NCI-H748 (cell line): ENCODE measurements around the gene VWA7.
"Not testable (repeated sequence)": the region's sequence is repeated elsewhere in the genome, so short reads cannot be mapped to it uniquely, and the experiment has no call there.

Experiments used
- DNase-seq: peaks from one replicate; lab custom pipeline; 2025; ENCODE audit not compliant: unreplicated experiment; lab: John Stamatoyannopoulos, UW

Gene VWA7

GRCh38 chr6:31805939-31806469, 28.9 kb upstream of the VWA7 start:
- peak; percentile 52 for DNase-seq

- DNase-seq = not testable (repeated sequence)
Observed at GRCh38 chr6:31801031-31801927, 24.2 kb upstream of the VWA7 start.

GRCh38 chr6:31799781-31800180, 22.7 kb upstream of the VWA7 start:
- DNase-seq = no peak

DNA sequence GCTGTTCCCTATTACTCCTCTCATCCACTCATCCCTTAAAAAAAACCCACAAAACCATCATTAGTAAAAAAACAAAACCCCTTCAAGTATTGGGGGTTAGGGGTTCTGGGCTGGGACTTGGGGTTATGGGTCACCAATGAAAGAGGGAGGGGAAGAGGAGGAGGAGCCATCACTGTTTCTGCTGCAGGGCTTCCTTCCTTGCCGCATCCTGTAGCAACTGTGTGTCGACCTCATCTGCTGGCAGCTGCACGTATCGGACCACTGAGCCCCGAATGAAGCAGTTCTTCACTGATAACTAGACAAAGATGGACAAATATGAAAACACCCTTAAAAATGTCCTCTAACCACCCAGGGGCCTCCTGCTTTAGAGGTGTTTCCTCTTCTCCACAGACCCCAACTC, 20.5 kb upstream of the VWA7 start:
- no peak for DNase-seq

DNA sequence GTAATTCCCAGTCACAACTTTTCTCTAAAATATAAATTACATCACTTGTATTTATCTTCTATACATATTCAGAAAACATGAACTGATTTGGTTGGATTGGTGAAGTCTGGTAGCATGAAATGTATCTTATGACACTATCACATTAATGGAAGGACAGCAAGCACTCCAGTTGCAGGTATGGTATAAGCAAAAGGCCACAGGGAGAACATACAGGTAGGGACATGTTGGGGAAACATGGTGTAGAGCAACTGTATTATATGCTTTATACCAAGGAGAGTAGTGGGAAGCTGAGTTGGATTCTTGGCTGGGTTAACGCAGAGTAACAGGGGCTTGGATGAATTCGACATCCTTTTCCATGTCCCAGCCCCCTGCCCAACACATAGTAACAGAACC, 19.9 kb upstream of the VWA7 start:
- no peak for DNase-seq

- DNase-seq = peak; percentile 96
Observed at GRCh38 chr6:31795616-31796298, 18.6 kb upstream of the VWA7 start, which contains the start of gene VARS1. Gene VARS1 (minus strand): TSS chr6:31795752. CDS start chr6:31795217, 535 bp downstream.

- peak; percentile 54 for DNase-seq
Observed at GRCh38 chr6:31794866-31795615, 17.9 kb upstream of the VWA7 start.

DNA sequence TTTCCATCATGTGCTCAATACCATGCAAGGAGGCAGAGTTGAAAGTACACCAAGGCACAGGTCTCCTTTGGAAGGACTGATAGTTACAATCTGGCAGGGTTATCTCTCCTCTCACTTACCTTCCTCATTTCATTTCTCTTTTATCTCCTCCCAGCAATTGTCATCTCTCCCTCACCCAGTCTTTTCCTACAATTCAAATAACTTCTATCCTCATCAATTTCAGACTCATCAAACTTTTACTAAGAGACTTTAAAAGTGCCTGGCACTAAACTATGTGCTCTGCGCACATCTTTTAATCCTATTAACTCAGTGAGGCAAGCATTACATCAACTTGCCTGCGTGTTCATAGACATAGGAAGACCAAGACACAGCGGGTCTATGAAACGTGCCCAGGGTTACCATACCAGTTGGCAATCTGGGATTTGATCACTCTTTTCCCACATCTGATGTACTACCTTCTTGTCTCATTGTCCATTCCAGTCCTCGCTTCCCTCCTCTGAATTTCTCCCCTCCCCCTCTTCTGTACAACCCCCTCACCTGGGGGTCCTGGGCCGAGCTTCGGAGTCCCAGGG, 17.3 kb upstream of the VWA7 start:
- peak; percentile 39 for DNase-seq

- DNase-seq = not testable (repeated sequence)
Observed at GRCh38 chr6:31793927-31794245, 16.8 kb upstream of the VWA7 start.

GRCh38 chr6:31792761-31793171, 15.6 kb upstream of the VWA7 start:
- DNase-seq = no peak

DNA sequence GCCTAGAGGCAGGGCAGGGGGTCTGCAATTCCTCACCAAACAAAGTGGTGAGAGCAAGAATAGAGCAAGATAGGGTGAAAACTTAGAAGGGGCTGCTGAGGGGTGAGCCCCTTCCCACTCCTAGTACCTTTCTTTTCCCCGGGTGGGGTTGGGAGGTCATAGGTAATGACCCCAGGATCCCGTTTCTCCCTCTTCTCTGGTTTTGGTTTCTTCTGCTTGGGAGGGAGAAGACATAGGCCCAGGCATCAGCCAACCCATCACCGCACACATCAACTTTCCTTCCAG, 14.9 kb upstream of the VWA7 start:
- DNase-seq = no peak

DNA sequence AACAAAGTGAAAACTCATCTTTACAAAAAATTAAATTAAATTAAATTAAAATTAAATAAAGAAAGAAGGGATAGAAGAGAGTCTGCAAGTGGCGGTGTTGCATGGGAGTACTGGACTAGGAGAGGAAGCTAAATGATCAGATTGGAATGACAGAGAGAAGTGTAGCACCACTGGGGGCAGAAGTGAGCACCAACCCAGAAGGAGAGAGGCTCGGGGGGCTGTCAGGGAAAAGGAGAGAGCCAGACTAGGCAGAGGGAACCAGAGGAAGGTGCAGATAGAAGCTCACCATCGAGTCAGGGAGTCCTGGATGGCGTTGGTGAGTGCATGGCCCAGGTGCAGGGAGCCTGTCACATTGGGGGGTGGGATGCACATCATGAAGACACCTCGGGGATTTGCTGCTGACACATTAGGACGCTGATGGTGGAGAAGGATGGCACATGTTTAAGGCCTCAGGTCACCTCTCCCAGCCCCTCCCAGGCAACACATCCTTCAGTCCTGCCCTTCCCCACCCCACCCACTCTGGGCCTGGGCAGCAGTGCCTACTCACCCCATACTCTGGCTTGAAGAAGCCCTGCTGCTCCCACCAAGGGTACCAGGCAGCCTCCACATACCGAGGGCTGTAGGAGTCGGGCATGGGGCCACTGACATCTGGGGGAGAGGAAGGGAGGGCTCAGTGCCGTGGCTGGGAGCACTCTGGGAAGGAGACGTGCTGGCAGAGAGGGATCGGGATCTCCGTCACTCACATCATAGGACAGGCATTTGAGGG, 14.4 kb upstream of the VWA7 start:
- DNase-seq = peak; percentile 60

GRCh38 chr6:31785475-31785874, 8.3 kb upstream of the VWA7 start:
- DNase-seq = no peak

DNA sequence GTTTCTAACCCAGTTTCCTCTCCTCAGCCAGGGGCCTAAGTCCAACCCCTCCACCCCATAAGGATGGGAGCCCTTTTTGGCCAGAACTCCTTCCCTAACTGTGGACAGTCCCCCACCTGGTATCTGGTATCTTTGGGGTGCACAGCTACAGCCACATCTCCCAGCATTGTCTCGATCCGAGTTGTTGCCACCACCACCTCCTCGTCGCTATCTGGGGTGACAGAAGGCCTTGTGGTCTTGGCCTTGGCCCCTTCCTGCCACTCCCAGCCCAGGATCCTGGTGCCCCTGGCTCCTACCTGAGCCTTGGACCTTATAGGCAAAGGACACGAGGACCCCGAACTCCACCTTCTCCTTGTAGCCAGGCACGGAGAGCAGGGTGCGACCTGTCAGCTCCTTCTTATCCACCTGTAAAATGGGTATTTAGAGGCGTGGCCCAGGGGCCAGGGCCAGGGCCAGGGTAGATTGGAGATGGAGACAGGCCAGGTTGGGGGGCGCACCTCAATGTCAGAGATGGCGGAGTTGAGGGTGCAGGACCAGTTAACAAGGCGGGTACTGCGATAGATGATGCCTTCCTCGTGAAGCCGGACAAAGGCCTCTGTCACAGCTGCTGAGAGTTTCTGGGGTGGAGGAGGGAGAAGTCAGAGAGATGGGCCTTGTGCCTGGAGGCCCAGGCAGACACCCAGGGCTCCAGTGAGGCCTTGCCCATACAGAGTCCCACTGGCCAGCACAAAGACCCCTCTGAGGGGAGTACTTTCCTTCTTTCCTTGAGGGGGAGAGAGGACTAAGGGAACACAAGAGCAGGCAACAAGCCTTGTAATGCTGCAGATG, 7.2 kb upstream of the VWA7 start:
- DNase-seq = no peak

- DNase-seq = no peak
Observed at GRCh38 chr6:31782126-31782855, 5.2 kb upstream of the VWA7 start.

- DNase-seq = no peak
Observed at GRCh38 chr6:31781244-31782125, 4.4 kb upstream of the VWA7 start.

DNA sequence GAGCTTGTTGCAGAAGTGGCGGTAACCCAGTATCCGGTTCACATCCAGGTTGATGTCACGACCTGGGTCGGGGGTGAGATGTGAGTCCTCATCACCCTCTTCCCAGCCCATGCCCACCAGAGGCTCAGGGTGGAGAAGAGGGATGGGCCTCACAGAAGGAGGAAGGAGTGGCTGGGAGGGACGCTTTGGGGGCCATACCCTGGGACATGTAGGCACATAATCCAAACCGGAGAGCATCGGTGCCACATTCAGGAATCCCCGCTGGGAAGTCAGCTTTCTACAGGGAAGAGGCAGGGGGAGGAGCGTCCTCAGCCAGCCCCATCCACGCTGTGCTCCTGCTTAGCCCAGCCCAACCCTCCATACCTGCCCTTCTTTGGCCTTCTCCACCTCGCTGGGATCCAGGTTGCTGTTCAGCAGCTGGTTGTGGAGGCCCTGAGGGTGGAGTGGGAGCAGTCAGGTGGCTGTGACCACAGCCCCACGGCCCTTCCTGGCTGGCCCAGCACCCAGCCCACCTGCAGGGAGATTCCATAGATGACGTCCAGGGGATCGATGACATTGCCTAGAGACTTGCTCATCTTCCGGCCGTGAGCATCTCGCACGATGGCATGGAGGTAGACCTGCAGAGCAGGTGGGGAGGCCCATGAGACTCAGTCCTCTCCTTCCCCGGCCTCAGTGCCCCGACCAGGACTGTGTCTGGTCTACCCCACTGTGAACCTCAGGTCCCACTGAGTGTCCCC, 3.5 kb upstream of the VWA7 start:
- DNase-seq = no peak
